ENCODE data around the gene CLIC5. TPM values are rescaled to one million over a fixed set of nuclear protein-coding genes. Genes with fewer than 3 reads are reported as not detected.

CLIC5 gene
- total RNA-seq, 4 donors from 2014 or later = 0.45 to 2.6 (median 1.6) TPM

- no peak for TF ChIP-seq EP300 (IDR thresholded peaks at IDR 0.05)
- WGBS = 61% methylated on average over 9 of the region's 9 CpGs
- H3K4me3 ChIP-seq = no peak overlapping the region
- H3K27me3 ChIP-seq = no peaks in the 10 kb centered on the region
- H3K36me3 ChIP-seq = no peaks in the 10 kb centered on the region
- H3K9me3 ChIP-seq = no peaks in the 10 kb centered on the region
- H3K27ac ChIP-seq = peak overlapping the region; percentile 59
- H3K4me1 ChIP-seq = peaks cover 7% of the 10 kb centered on the region
- no peak for DNase-seq (ENCODE audit: low spot score in 2 of 2)
Measured at GRCh38 chr6:45900808-45901752, 114.6 kb downstream of the CLIC5 start.

- TF ChIP-seq POLR2AphosphoS5 (IDR thresholded peaks at IDR 0.05) (no peak), EP300 (IDR thresholded peaks at IDR 0.05) (no peak), POLR2A (IDR thresholded peaks at IDR 0.05) (no peak)
- TF ChIP-seq, protein P1, sequence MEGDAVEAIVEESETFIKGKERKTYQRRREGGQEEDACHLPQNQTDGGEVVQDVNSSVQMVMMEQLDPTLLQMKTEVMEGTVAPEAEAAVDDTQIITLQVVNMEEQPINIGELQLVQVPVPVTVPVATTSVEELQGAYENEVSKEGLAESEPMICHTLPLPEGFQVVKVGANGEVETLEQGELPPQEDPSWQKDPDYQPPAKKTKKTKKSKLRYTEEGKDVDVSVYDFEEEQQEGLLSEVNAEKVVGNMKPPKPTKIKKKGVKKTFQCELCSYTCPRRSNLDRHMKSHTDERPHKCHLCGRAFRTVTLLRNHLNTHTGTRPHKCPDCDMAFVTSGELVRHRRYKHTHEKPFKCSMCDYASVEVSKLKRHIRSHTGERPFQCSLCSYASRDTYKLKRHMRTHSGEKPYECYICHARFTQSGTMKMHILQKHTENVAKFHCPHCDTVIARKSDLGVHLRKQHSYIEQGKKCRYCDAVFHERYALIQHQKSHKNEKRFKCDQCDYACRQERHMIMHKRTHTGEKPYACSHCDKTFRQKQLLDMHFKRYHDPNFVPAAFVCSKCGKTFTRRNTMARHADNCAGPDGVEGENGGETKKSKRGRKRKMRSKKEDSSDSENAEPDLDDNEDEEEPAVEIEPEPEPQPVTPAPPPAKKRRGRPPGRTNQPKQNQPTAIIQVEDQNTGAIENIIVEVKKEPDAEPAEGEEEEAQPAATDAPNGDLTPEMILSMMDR (IDR thresholded peaks at IDR 0.05) = no peak
- no peak for DNase-seq (ENCODE audit: low spot score in 2 of 2)
- no peak overlapping the region for H3K27ac ChIP-seq
- H3K9me3 ChIP-seq = no peaks in the 10 kb centered on the region
- no peaks in the 10 kb centered on the region for H3K36me3 ChIP-seq
- WGBS = 92% methylated on average over 4 of the region's 4 CpGs
- H3K27me3 ChIP-seq = no peaks in the 10 kb centered on the region
- H3K4me3 ChIP-seq = no peak overlapping the region
- peaks cover 7% of the 10 kb centered on the region for H3K4me1 ChIP-seq
Measured at GRCh38 chr6:45899683-45899946, 116.0 kb downstream of the CLIC5 start.

GRCh38 chr6:45898941-45899682, 116.5 kb downstream of the CLIC5 start:
- Histone ChIP-seq H3K4me1 (peaks cover 7% of the 10 kb centered on the region), H3K9me3 (no peaks in the 10 kb centered on the region), H3K36me3 (no peaks in the 10 kb centered on the region), H3K27ac (no peak overlapping the region), H3K27me3 (no peaks in the 10 kb centered on the region), H3K4me3 (no peak overlapping the region)
- DNase-seq (ENCODE audit: low spot score in 2 of 2) = no peak
- TF ChIP-seq POLR2AphosphoS5 (IDR thresholded peaks at IDR 0.05) (no peak), EP300 (IDR thresholded peaks at IDR 0.05) (no peak), POLR2A (IDR thresholded peaks at IDR 0.05) (no peak)
- TF ChIP-seq, protein P1 (IDR thresholded peaks at IDR 0.05) = no peak
- WGBS = 82% methylated on average over 7 of the region's 7 CpGs

DNA sequence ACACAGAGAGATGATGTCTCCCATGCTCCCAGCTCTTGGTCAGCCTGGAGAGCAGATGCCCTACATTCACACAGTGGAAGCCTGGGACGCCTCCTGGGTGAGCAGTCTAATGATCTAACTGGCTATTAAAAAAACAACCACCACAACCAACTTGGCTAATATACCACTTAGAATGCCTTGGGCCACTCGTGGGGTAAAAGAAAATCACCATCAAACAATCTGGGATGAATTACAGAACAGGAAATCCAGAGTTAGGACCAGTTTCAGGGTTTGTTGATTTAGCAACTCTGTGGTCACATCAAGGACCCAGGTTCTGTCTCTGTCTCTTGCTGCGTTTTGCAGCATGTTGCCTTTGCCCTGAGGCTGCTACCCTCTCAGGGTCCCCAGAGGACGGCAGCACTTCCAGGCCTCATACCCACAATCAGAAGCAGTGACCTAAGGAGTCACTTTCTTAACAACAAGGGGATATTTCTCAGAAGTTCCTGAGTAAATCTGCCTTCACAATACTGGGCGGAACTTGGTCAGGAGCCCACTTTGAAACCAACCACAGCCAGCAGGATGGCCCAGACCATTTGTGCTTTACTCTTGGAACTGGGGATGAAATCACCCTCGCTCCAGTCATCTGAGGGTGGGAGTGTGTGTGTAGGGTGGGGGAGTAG, 118.7 kb downstream of the CLIC5 start:
- no peaks in the 10 kb centered on the region for H3K9me3 ChIP-seq
- no peak overlapping the region for H3K27ac ChIP-seq
- H3K4me3 ChIP-seq = no peak overlapping the region
- H3K27me3 ChIP-seq = no peaks in the 10 kb centered on the region
- TF ChIP-seq, protein P1 (IDR thresholded peaks at IDR 0.05) = no peak
- no peak for TF ChIP-seq POLR2A (IDR thresholded peaks at IDR 0.05)
- no peak for TF ChIP-seq EP300 (IDR thresholded peaks at IDR 0.05)
- TF ChIP-seq POLR2AphosphoS5 (IDR thresholded peaks at IDR 0.05) = no peak
- peaks cover 4% of the 10 kb centered on the region for H3K4me1 ChIP-seq
- peak in 1 of 2 donors; percentile 69 for DNase-seq (ENCODE audit: low spot score in 2 of 2)
- no peaks in the 10 kb centered on the region for H3K36me3 ChIP-seq
- WGBS = 50% methylated on average over 5 of the region's 6 CpGs

DNA sequence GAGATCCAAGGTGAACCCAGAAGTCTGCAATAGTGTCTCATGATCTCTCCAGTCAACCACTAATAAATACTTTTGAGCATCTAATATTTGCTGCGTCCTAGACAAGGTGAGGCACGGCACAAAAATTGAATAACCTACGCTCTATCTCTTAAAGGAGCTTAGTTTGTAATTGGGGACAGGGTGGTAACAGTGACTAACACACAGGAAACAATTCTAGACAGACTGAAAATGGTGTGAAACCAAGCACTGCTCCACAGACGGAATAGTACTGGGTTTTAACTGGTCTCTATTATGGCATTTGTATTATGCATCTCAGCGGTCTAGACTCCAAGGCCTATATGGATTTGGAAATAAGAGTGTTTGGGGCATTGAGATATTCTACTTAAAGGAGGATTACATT, 120.1 kb downstream of the CLIC5 start:
- DNase-seq (ENCODE audit: low spot score in 2 of 2) = no peak
- Histone ChIP-seq H3K27ac (no peak overlapping the region), H3K4me1 (no peaks in the 10 kb centered on the region), H3K9me3 (no peaks in the 10 kb centered on the region), H3K36me3 (no peaks in the 10 kb centered on the region), H3K4me3 (no peak overlapping the region), H3K27me3 (no peaks in the 10 kb centered on the region)
- 74% methylated on average over 5 of the region's 5 CpGs for WGBS
- TF ChIP-seq POLR2A (IDR thresholded peaks at IDR 0.05) (no peak), POLR2AphosphoS5 (IDR thresholded peaks at IDR 0.05) (no peak), EP300 (IDR thresholded peaks at IDR 0.05) (no peak)
- TF ChIP-seq, protein P1 (IDR thresholded peaks at IDR 0.05) = no peak

Data from suprapubic skin (tissue), 4 donors.